ENCODE results near the gene AZU1.
A peak's percentile ranks its signal among the peaks of the same experiment; 100 is the strongest.

AZU1 gene

GRCh38 chr19:812049-812746 lies 15.4 kb upstream of the AZU1 start:
- FAIRE-seq: no peak
- TF ChIP-seq CTCF (IDR thresholded peaks at IDR 0.05; ENCODE audit: insufficient read depth, missing control alignments): no peak
- DNase-seq (ENCODE audit: insufficient read length, low spot score): no peak

DNA sequence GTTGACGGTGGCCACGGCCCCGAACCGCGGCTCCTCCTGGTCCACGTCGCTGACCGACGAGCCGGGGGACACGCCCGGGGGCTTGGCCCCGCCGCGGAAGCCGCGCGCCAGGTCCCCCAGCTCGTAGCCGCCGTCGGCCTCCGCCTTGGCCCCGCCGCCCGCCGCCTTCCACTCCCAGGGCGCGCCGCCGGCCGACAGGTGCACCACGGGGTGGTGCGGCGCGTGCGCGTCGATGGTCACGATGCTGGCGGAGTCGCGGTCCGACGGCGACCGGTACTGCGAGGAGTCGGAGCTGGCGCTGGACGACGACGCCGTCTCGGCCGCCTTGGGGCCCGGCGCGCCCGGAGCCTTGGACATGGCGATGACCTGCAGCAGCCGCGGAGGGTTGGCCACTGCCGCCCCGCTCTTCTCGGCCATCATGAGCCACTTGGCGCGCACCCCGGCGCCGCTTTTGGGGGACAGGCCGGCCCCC lies 14.9 kb upstream of the AZU1 start:
- DNase-seq (ENCODE audit: insufficient read length, low spot score) (no peak), FAIRE-seq (no peak)
- no peak for TF ChIP-seq CTCF (IDR thresholded peaks at IDR 0.05; ENCODE audit: insufficient read depth, missing control alignments)

GRCh38 chr19:813219-814151 lies 14.2 kb upstream of the AZU1 start:
- FAIRE-seq: no peak
- DNase-seq (ENCODE audit: insufficient read length, low spot score): no peak
- TF ChIP-seq CTCF (IDR thresholded peaks at IDR 0.05; ENCODE audit: insufficient read depth, missing control alignments): no peak

- TF ChIP-seq CTCF (IDR thresholded peaks at IDR 0.05; ENCODE audit: insufficient read depth, missing control alignments): no peak
- no peak for FAIRE-seq
- DNase-seq (ENCODE audit: insufficient read length, low spot score): peak; percentile 29
These were observed 13.2 kb upstream of the AZU1 start for GRCh38 chr19:814152-815078.

DNA sequence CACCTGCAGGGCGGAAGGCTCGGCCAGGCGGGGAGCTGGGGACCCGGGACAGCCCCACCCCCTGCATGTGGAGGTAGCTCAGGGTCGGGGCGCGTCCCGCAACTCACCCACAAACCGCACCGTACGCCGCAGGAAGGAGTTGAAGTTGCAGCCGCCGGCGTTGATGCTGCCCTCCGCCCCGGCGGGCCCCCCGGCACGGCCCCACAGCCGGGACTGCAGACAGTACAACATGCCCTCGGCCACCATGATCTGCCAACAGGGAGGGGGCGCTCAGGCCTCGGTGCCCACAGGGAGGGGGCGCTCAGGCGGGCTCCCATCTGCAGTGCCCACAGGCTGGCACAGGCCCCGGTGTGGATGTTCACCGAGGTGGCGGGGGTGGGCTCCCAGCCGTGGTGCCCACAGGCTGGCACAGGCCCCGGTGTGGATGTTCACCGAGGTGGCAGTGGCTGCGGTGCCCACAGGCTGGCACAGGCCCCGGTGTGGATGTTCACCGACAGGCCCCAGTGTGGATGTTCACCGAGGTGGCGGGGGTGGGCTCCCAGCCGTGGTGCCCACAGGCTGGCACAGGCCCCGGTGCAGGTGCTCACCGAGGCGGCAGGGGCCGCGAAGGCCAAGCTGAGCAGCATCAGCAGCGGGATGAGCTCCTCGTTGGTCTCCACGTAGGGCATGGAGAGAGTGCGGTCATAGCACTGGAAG lies 12.4 kb upstream of the AZU1 start:
- FAIRE-seq (no peak), DNase-seq (ENCODE audit: insufficient read length, low spot score) (no peak)
- no peak for TF ChIP-seq CTCF (IDR thresholded peaks at IDR 0.05; ENCODE audit: insufficient read depth, missing control alignments)

GRCh38 chr19:815775-816499 lies 11.7 kb upstream of the AZU1 start:
- FAIRE-seq (no peak), DNase-seq (ENCODE audit: insufficient read length, low spot score) (no peak)
- no peak for TF ChIP-seq CTCF (IDR thresholded peaks at IDR 0.05; ENCODE audit: insufficient read depth, missing control alignments)

Data from D721Med (cell line).